AG09309 (cell line): ENCODE measurements around the gene GOSR2.

Experiments
- DNase-seq: peaks from one replicate; pipeline ENCODE4 v3.0.0-alpha.2; 2010; ENCODE audit warnings: low read depth
- H3K4me3 ChIP-seq: 2 replicates; pipeline ENCODE4 v1.5.1; 2011; ENCODE audit warnings: mild to moderate bottlenecking, low read depth, low read length, moderate library complexity; ENCODE audit not compliant: control insufficient read depth
- TF ChIP-seq, protein P1 (sequence below): IDR thresholded peaks from 2 replicates; pipeline ENCODE4 v1.5.1; 2011; ENCODE audit warnings: mild to moderate bottlenecking, low read depth, low read length, inconsistent platforms; ENCODE audit not compliant: insufficient read depth, control insufficient read depth; ENCODE audit errors: missing control alignments

GOSR2 gene

DNA sequence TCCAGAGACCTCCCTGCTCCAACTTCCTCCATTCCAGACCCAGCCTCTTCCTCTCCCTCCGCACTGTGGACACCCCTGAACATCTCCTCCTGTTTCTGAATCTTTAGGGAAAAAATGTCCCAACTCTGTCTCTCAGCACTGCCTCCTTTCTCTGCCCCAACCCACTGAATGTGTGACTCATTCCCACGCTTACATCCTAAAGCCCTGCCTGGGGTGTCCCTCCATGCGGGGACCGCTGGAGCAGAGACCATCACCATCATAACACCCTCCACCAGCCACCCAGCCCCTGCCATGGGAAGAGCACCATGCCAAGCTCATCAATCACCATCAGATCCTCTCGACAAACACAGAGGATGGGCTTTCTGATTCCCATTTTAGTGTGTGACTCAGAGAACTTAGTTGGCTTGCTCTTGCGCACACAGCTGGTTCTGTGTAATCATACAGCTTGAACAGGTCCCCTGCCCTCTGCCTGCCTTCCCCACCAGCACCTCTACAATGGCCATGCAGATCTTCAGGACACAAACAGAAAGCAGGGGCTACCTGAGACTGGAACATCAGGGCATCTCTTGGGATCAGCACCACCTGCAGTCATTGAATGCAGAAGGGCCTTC, 45.4 kb downstream of the GOSR2 start:
- TF ChIP-seq, protein P1, sequence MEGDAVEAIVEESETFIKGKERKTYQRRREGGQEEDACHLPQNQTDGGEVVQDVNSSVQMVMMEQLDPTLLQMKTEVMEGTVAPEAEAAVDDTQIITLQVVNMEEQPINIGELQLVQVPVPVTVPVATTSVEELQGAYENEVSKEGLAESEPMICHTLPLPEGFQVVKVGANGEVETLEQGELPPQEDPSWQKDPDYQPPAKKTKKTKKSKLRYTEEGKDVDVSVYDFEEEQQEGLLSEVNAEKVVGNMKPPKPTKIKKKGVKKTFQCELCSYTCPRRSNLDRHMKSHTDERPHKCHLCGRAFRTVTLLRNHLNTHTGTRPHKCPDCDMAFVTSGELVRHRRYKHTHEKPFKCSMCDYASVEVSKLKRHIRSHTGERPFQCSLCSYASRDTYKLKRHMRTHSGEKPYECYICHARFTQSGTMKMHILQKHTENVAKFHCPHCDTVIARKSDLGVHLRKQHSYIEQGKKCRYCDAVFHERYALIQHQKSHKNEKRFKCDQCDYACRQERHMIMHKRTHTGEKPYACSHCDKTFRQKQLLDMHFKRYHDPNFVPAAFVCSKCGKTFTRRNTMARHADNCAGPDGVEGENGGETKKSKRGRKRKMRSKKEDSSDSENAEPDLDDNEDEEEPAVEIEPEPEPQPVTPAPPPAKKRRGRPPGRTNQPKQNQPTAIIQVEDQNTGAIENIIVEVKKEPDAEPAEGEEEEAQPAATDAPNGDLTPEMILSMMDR = no peak
- no peak overlapping the region for H3K4me3 ChIP-seq
- DNase-seq = no peak

DNA sequence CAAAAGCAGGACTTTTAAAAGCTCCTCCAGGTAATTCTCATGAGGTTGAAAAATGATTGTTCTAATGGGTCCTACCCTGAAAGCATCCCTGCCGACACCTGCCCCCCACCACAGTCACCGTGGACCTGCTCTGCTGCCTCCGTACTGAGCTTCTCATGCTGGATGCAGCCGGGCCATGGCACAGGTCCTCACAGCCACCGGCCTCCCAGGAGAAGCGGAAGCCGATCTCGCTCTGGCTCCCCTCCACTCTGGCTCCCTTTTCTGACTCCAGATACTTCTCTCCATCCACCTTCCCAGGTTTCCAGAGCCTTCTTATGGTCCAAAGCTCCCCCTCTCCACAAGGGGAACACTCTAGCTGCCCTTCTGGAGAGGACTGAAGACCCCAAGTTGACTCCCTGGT, 45.9 kb downstream of the GOSR2 start:
- H3K4me3 ChIP-seq = no peak overlapping the region
- TF ChIP-seq, protein P1 = no peak
- DNase-seq = no peak

DNA sequence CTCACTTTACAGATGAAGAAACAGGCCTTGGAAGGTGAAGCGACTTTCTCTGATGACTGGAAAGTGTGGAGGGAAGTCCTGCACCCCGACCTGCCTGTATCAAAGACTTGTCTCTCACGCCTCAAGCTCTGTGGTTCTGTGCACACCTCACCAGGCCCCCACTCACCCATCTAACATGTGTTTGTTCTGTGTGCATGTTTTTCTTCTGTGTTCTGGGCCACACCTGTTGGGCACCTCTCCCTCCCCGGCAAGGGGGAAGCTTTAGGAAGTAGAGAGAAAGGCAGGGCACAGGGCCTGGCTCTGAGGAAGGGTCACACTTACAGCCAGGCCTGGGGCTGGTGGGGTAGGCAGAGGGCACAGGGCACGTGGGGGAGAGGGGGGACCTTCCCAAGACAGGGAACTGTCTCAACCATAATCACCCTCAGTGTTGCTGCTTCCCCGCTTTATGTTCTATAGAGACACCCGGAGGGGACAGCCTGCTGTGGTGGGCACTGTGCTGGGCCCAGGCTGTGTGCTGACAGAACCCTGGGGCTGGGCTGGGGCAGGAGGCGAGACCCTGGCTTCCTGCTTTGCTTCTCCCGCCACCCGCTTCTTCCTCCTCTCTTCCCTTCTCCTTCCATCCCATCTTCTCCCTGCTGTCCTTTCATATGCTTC, 48.8 kb downstream of the GOSR2 start:
- no peak for DNase-seq
- TF ChIP-seq, protein P1 = no peak

DNA sequence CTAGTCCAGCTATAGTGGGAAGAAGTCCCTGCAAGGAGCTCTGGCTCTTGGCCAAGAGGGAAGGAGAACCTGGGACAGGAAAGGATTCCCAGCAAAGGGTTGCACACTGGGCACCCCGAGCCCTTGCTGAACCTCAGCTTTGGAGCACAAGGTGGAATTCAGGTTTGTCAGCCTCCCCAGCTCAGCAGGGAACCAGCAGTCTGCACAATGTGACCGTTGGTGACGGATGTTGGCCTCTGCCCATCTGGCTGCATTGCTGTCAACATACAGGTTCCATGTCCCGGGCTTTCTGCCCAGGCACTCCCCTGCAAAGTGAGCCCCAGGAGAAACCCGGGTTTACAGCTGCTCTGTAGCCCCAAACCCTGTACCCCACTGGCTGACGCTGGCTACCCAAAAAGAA, 49.4 kb downstream of the GOSR2 start:
- TF ChIP-seq, protein P1 = no peak
- no peak for DNase-seq
- H3K4me3 ChIP-seq = no peak overlapping the region

More for the DNA sequence above, 48.8 kb downstream of the GOSR2 start:
- no peak overlapping the region for H3K4me3 ChIP-seq

DNA sequence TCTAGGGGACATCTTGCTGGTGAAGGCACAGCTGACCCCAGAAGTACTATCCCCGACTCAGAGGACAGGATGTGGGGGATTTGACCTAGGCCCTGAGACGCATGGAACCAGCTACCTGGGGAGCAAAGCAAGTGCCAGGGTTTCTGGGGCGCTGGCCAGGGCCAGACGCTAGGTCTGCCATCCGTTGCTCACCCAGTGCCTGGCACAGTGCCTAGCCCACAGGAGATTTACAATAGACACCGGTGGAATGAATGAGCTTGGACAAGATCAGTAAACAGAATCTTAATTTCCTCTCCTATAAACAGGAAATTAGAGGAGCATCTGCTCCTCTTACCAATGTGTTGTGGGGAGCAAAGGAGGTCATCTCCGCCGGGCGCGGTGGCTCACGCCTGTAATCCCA, 51.1 kb downstream of the GOSR2 start:
- no peak overlapping the region for H3K4me3 ChIP-seq
- no peak for DNase-seq
- TF ChIP-seq, protein P1 = no peak

DNA sequence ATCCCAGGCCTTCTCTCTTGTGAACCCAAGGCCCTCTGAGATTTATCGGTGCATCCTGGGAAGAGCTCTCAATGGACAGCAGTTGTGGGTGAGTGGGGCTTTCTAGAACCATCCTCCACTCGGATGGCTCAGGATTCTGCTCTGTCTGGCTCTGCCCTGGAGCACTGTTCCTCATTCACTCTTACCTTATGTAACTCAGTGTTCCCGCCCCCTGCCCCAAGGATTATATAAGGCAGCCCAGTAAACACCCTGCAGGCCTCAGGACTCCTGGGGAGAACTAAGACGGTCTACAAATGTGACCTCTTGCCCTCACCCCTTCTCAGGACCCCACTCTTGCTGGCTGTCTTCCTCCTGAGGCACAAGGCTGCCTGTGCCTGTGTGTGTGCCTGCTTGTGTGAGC, 52.3 kb downstream of the GOSR2 start:
- H3K4me3 ChIP-seq = no peak overlapping the region
- TF ChIP-seq, protein P1 = no peak
- no peak for DNase-seq

DNA sequence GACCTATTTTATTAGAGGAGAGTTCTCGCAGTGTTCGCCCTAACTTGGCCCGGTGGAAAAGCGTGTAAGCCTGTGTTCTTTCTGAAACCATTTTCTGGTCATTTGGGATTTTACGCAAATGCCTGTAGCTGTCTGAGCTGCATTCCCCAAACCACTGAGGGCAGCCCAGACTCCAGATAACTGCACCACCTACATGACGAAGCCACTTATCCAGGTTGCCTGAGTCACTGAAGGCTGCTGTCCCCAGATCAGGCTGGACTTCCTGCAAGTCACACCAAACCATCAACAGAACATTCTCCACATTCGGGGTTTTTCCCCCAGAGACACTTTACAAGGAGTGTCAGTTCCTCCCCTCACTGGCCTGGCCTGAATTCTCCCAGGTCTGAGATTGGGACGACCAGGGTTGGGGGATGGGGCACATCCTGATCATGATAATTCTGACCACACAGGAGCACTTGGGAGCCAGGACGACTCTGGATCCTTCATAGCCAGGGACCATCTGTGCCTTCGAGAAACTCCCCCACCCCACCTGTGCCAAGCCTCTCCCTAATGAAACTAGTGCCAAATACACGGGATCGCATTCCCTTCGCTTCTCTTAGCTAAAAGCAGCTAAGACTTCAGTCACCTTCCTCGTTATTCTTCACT, 53.8 kb downstream of the GOSR2 start:
- no peak overlapping the region for H3K4me3 ChIP-seq
- TF ChIP-seq, protein P1 = no peak
- no peak for DNase-seq
